DMS53 treated with DMSO at 0.1 percent for 48 hours (cell line): ENCODE measurements around the gene UVSSA.

ENCODE experiments used
- DNase-seq: peaks from one replicate; lab custom pipeline; 2025; ENCODE audit not compliant: unreplicated experiment; lab: John Stamatoyannopoulos, UW

UVSSA gene

GRCh38 chr4:1346781-1347409 lies at the start of gene UVSSA:
Gene UVSSA (plus strand): TSS chr4:1347208. CDS start chr4:1348092, 884 bp downstream.
- DNase-seq, result peak; percentile 99

- no peak for DNase-seq
These were observed 49.3 kb upstream of the UVSSA start for GRCh38 chr4:1297456-1298325.

- no peak for DNase-seq
These were observed 48.5 kb upstream of the UVSSA start for GRCh38 chr4:1298461-1298860.

GRCh38 chr4:1299301-1299860 lies 47.6 kb upstream of the UVSSA start:
- no peak for DNase-seq

- no peak for DNase-seq
These were observed 46.2 kb upstream of the UVSSA start for GRCh38 chr4:1300466-1301455.

- no peak for DNase-seq
These were observed 44.8 kb upstream of the UVSSA start for GRCh38 chr4:1302159-1302558.

GRCh38 chr4:1305261-1305711 lies 41.7 kb upstream of the UVSSA start:
- peak; percentile 75 for DNase-seq

- no peak for DNase-seq
These were observed 41.1 kb upstream of the UVSSA start for GRCh38 chr4:1305781-1306455.

GRCh38 chr4:1307951-1308735 lies 38.9 kb upstream of the UVSSA start:
- DNase-seq, result no peak

GRCh38 chr4:1309261-1310010 lies 37.6 kb upstream of the UVSSA start:
- no peak for DNase-seq

GRCh38 chr4:1310031-1310795 lies 36.8 kb upstream of the UVSSA start:
- no peak for DNase-seq

GRCh38 chr4:1310796-1311631 lies 36.0 kb upstream of the UVSSA start:
- no peak for DNase-seq

GRCh38 chr4:1312821-1313640 lies 34.0 kb upstream of the UVSSA start:
- DNase-seq, result no peak

GRCh38 chr4:1315306-1315705 lies 31.7 kb upstream of the UVSSA start:
- DNase-seq, result no peak

- DNase-seq, result no peak
These were observed 31.0 kb upstream of the UVSSA start for GRCh38 chr4:1315836-1316536.
